AG10803 (cell line): ENCODE results near the gene DEFB127.
"Not testable (repeated sequence)": the region's sequence is repeated elsewhere in the genome, so short reads cannot be mapped to it uniquely, and the experiment has no call there.

Experiments
- DNase-seq: peaks from one replicate; pipeline ENCODE4 v3.0.0; 2010; ENCODE audit warnings: low read depth
- H3K4me3 ChIP-seq: 2 replicates; pipeline ENCODE4 v1.5.1; 2011; ENCODE audit warnings: mild to moderate bottlenecking, low read length, control low read depth
- CTCF ChIP-seq: conservative IDR thresholded peaks from 2 replicates; pipeline ENCODE4 v1.5.1; 2011; ENCODE audit warnings: mild to moderate bottlenecking, low read length, control low read depth, inconsistent platforms

The DEFB127 gene

DNA sequence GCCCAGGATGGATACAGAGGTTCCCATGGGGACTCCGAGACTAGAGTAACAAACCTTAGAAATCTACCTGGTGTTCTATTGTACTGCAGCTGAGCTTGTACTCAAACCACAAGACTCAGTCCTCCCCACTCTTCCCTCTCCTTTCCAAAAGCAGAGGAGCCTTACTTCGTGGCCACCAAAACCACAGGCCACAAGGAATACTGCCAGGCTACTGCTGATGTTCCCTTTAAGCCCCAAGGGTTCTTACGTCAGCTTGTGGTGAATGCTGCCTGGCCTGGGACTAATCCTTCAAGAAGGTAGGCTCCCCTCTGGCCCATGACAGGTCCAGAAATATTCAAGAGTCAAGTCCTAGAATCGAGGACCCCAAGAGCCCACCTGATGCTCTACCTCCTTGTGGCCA, 42.7 kb downstream of the DEFB127 start:
- TF ChIP-seq CTCF, result no peak
- DNase-seq, result peak; percentile 11
- H3K4me3 ChIP-seq, result no peak overlapping the region

DNA sequence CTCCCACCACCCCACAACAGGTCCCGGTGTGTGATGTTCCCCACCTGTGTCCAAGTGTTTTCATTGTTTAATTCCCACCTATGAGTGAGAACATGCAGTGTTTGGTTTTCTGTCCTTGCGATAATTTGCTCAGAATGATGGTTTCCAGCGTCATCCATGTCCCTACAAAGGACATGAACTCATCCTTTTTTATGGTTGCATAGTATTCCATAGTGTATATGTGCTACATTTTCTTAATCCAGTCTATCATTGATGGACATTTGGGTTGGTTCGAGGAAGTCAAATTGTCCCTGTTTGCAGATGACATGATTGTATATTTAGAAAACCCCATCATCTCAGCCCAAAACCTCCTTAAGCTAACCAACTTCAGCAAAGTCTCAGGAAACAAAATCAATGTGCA, 46.4 kb downstream of the DEFB127 start:
- DNase-seq, H3K4me3 ChIP-seq: not testable (repeated sequence)
